ENCODE data around the gene VAV3.

Gene VAV3

DNA sequence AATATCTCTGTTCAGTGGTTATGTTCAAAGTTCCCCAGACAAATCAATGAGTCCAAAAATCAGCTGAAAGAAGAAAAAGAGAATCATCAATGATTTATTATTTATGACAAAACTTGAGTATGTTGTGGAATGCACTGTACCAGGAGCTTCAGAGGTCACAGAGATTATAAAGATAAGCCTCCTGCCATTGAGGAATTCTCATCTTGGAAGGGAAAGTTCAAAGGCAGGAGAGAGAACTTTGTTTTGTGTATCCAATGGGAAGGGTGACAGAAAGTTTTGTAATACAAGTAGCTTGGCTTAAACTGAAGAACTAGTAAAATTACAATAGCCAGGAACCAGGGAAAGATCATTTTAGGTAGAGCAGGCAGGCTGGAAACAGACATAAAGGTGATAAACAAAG, 367.7 kb downstream of the VAV3 start:
- no peak for TF ChIP-seq CTCF (IDR thresholded peaks at IDR 0.05; ENCODE audit: insufficient read depth, low read length, missing control alignments)
- ChIA-PET POLR2A (no interaction called here), CTCF (interaction anchor here (2.1 kb wide), 1 partner anchor 68 kb away, joined by 7 read pairs; no protein-coding TSS in a partner anchor)
- no peak for DNase-seq (ENCODE audit: low read depth, low spot score)
- H3K4me3 ChIP-seq (ENCODE audit: low read depth, low read length), result no peak overlapping the region

DNA sequence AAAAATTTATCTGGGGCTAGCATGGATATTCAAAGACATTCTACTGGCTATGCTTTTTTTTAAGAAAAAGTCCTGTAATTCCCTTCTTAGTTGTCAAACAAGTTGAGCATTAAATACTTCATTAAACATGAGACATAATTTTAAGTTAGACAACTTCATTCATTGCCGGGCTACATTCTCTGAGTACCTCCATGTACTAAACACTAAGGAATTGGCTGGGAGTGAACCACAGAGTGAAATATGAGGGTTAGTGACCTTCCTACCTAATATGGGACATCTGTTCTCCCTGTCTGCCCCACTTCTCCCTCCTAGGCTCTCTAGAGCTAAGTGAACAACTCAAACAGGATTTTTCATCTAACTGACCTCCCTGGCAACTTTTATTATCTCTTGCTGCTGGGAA, 370.4 kb downstream of the VAV3 start:
- ChIA-PET POLR2A (interaction anchor here (0.6 kb wide), 1 partner anchor 596 kb away, joined by 5 read pairs; no protein-coding TSS in a partner anchor), CTCF (no interaction called here)
- DNase-seq (ENCODE audit: low read depth, low spot score), result no peak
- no peak for TF ChIP-seq CTCF (IDR thresholded peaks at IDR 0.05; ENCODE audit: insufficient read depth, low read length, missing control alignments)
- no peak overlapping the region for H3K4me3 ChIP-seq (ENCODE audit: low read depth, low read length)

DNA sequence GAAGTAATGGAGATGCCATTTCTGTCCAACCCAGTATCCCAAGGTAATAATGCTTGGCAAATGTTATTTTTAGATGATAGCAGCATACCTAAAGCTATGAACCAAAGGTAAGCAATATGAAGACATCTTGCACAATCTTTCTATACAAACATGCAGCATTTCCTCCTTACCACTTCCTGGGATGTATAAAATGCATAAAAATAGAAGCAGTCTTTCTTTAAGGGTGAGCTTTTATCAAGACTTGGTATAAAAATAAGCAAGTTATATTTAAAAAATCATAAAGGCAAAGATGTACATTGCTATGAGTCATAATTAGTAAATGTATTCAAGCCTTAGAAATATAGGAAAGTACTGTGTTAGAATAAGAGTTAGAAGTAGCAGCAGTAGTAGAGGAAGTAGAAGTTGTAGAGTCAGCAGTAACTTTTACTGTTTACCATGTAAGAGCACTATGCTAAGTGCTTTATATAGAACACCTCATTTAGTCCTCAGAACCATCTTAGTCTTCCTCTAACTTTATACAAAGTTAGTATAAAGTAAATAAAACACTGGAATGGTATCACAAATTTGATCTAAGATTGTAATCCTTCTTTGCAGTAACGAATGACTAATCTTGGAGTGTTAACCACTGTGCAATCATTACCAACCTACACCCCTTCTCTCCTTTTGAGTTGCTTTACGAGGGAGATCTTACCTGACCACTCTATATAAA, 371.3 kb downstream of the VAV3 start:
- CTCF ChIA-PET, result interaction anchor here (1.0 kb wide), 1 partner anchor 155 kb away, joined by 3 read pairs; no protein-coding TSS in a partner anchor
- no peak for TF ChIP-seq CTCF (IDR thresholded peaks at IDR 0.05; ENCODE audit: insufficient read depth, low read length, missing control alignments)
- no peak overlapping the region for H3K4me3 ChIP-seq (ENCODE audit: low read depth, low read length)
- no peak for DNase-seq (ENCODE audit: low read depth, low spot score)
- POLR2A ChIA-PET, result no interaction called here

DNA sequence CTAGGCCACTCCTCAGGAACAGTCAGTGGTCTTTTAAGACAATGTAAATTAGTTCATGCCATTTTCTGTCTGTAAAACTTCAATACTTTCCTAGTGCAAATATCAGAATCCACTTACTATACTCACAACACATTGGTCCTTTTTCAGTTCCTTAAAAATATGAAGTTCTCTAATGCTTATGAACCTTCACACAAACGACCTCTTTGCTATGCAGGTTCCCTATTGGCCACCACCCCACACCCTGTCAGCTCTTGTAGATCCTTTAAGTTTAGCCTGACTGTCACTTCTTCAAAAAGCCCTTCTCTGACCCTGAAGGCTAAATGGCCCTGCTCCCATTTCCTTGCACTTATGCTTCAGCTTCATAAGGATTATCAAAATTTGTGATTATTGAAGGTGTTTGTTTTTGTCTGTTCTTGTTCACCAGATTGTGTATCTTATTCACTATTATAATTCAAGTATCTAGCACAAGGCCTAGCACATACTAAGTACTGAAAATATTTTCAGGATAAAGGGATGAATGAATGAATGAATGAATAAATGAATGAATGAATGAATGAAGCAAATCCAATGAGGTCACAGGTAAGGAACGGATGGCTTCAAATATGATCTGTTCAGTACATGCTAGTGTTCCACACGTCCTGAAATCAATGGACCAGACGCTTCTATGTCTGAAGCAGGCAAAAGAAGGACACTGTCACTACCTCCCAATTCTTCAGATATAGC, 373.9 kb downstream of the VAV3 start:
- DNase-seq (ENCODE audit: low read depth, low spot score), result no peak
- no peak overlapping the region for H3K4me3 ChIP-seq (ENCODE audit: low read depth, low read length)
- no peak for TF ChIP-seq CTCF (IDR thresholded peaks at IDR 0.05; ENCODE audit: insufficient read depth, low read length, missing control alignments)
- ChIA-PET POLR2A (no interaction called here), CTCF (no interaction called here)

DNA sequence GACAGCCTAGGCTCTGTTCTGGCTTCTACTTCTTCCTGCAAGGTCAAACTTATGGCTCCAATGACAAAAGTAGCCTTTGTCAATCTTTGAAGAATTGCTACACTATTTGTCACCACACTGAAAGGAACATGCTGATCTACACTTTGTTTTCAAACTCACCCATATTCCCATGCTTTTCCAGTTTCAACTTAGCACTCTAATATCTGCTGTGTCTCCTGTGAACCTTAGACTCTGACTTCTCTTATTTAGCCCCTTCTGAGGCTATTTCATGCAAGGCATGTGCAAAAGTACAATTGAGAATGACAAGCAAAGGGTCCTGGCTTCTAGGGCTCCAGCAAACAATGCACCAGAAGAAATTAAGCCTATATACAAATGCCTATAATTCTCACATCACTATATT, 374.9 kb downstream of the VAV3 start:
- DNase-seq (ENCODE audit: low read depth, low spot score), result no peak
- ChIA-PET CTCF (no interaction called here), POLR2A (no interaction called here)
- TF ChIP-seq CTCF (IDR thresholded peaks at IDR 0.05; ENCODE audit: insufficient read depth, low read length, missing control alignments), result no peak
- no peak overlapping the region for H3K4me3 ChIP-seq (ENCODE audit: low read depth, low read length)

- POLR2A ChIA-PET, result no interaction called here
- no peak overlapping the region for H3K4me3 ChIP-seq (ENCODE audit: low read depth, low read length)
- no peak for TF ChIP-seq CTCF (IDR thresholded peaks at IDR 0.05; ENCODE audit: insufficient read depth, low read length, missing control alignments)
- CTCF ChIA-PET, result no interaction called here
- DNase-seq (ENCODE audit: low read depth, low spot score), result no peak
Measured at GRCh38 chr1:107588321-107588720, 376.7 kb downstream of the VAV3 start.

Measured in AG04449 (cell line).